Osteoblast (primary cell): Measurements from ENCODE around the gene INAFM2. TPM values are rescaled to one million over a fixed set of nuclear protein-coding genes. Genes with fewer than 3 reads are reported as not detected.

ENCODE experiments used
- DNase-seq: peaks from one replicate; pipeline ENCODE4 v3.0.0; 2011; ENCODE audit warnings: low spot score, mixed read lengths; ENCODE audit not compliant: insufficient read length; ENCODE audit errors: missing footprints
- H2AFZ ChIP-seq: 2 replicates; pipeline ENCODE4 v1.6.0; 2011; ENCODE audit warnings: mild to moderate bottlenecking, low read length
- H3K27ac ChIP-seq: 2 replicates; pipeline ENCODE4 v1.5.1; 2011; ENCODE audit warnings: mild to moderate bottlenecking, low read depth, low read length, moderate library complexity
- H3K27me3 ChIP-seq: 2 replicates; pipeline ENCODE4 v1.6.0; 2012; ENCODE audit warnings: mild to moderate bottlenecking, control low read depth, inconsistent platforms, low read length, moderate library complexity; ENCODE audit not compliant: insufficient read depth
- H3K36me3 ChIP-seq: 2 replicates; pipeline ENCODE4 v1.5.1; 2011; ENCODE audit warnings: mild to moderate bottlenecking, low read length, control low read depth, moderate library complexity; ENCODE audit not compliant: insufficient read depth
- H3K4me1 ChIP-seq: 2 replicates; pipeline ENCODE4 v1.5.1; 2011; ENCODE audit warnings: mild to moderate bottlenecking, low read length, control low read depth, moderate library complexity; ENCODE audit not compliant: insufficient read depth
- H3K4me2 ChIP-seq: 2 replicates; pipeline ENCODE4 v1.6.0; 2011; ENCODE audit warnings: mild to moderate bottlenecking, low read length; ENCODE audit not compliant: insufficient read depth
- H3K4me3 ChIP-seq: fragments of 200-600 bp; sonication (generic); 3 replicates; pipeline ENCODE4 v1.5.1; 2012; ENCODE audit warnings: mild to moderate bottlenecking, low read length, inconsistent platforms; ENCODE audit not compliant: insufficient read depth
- H3K79me2 ChIP-seq: 2 replicates; pipeline ENCODE4 v1.6.0; 2012; ENCODE audit warnings: mild to moderate bottlenecking, low read length, control low read depth, inconsistent platforms; ENCODE audit not compliant: insufficient read depth
- H3K9me3 ChIP-seq: 2 replicates; pipeline ENCODE4 v1.5.1; 2011; ENCODE audit warnings: low read depth, low read length, control low read depth
- H4K20me1 ChIP-seq: 2 replicates; pipeline ENCODE4 v1.6.0; 2012; ENCODE audit warnings: mild to moderate bottlenecking, low read length, control low read depth; ENCODE audit not compliant: insufficient read depth
- CTCF ChIP-seq: IDR thresholded peaks from 2 replicates; pipeline ENCODE4 v1.5.1; 2011; ENCODE audit warnings: mild to moderate bottlenecking, low read depth, low read length, moderate library complexity; ENCODE audit errors: extremely low read depth
- total RNA-seq: library from RNA; depleted of rRNA; stranded (reverse); fragments of >200 nt; gene quantifications from 2 replicates; pipeline ENCODE4 v1.2.3, GENCODE V29; 2012

Gene INAFM2
- total RNA-seq, 1 donor: 17.7 TPM

DNA sequence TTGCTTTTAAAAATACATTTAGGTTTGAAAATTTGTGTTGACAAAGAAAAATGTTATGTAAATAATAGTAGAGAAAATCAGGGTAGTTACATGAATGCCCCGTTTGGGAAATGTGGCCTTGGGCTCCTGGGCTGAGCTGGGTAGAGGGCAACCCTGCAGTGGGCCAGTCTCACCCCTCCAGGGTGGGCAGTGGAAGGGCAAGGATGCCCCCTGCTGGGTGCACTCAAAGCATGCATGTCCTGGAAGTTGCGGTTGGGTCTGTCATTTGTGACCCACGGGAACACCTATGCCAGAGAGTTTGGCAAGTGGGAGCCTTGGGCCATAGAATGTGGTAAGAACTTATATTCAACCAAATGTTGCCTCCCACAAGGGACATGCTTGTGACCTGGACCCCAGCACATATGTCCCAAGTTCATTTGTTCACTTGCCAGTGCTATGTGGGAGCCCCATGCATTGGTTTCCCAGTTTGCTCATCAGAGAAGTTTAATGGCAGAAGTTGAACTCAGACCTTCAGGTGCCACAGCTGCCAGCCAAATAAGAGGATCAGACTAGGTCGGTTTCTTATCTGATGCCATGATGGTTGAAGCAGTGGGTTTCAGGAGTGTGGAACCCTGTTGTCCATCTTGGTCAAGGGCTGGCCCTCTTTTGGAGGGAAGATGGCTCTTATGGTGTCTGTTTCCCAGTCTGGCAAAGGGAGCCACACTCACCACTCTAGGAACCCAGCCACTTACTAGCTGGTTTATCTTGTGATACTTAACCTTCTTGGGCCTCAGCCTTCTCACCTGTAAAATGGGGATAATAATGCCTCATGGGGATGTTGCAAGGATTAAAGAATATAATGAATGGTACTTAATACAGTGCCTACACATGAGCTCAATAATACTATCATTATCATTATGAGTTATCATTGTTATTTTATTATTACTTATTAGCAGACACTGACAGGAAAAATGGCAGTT lies 13.2 kb upstream of the INAFM2 start:
- peaks cover 29% of the 10 kb centered on the region for H3K27me3 ChIP-seq
- no peaks in the 10 kb centered on the region for H3K36me3 ChIP-seq
- peak; percentile 67 for DNase-seq
- H3K79me2 ChIP-seq: no peaks in the 10 kb centered on the region
- peaks cover 17% of the 10 kb centered on the region for H3K4me1 ChIP-seq
- no peak overlapping the region for H2AFZ ChIP-seq
- TF ChIP-seq CTCF: peak; percentile 62
- no peak overlapping the region for H3K4me2 ChIP-seq
- H3K4me3 ChIP-seq: no peak overlapping the region
- no peaks in the 10 kb centered on the region for H4K20me1 ChIP-seq
- no peaks in the 10 kb centered on the region for H3K9me3 ChIP-seq
- no peak overlapping the region for H3K27ac ChIP-seq

DNA sequence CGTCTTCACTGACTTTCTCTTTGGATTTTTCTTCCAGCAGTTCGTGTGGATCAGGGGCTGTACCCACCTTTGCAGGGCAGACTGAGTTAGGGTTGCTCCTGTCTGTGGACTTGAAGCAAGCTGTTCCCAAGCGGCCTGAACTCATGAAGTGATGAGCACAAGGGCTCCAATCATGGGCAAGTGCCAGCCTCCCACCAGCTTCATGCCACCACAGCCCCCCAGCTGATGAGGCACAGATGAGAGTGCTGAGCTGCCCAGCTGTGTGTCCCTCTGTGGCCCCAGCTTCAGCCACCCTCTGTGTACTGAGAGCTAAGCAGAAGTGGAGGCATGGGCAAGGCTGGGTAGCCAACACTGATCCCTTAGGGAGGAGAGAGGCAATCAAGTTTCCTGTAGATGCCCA lies 12.5 kb upstream of the INAFM2 start:
- no peak overlapping the region for H3K4me3 ChIP-seq
- H3K4me1 ChIP-seq: peaks cover 17% of the 10 kb centered on the region
- H3K36me3 ChIP-seq: no peaks in the 10 kb centered on the region
- no peaks in the 10 kb centered on the region for H3K79me2 ChIP-seq
- no peaks in the 10 kb centered on the region for H4K20me1 ChIP-seq
- H3K27ac ChIP-seq: no peak overlapping the region
- no peak for DNase-seq
- no peak overlapping the region for H2AFZ ChIP-seq
- H3K4me2 ChIP-seq: no peak overlapping the region
- peaks cover 23% of the 10 kb centered on the region for H3K27me3 ChIP-seq
- no peaks in the 10 kb centered on the region for H3K9me3 ChIP-seq
- TF ChIP-seq CTCF: no peak

DNA sequence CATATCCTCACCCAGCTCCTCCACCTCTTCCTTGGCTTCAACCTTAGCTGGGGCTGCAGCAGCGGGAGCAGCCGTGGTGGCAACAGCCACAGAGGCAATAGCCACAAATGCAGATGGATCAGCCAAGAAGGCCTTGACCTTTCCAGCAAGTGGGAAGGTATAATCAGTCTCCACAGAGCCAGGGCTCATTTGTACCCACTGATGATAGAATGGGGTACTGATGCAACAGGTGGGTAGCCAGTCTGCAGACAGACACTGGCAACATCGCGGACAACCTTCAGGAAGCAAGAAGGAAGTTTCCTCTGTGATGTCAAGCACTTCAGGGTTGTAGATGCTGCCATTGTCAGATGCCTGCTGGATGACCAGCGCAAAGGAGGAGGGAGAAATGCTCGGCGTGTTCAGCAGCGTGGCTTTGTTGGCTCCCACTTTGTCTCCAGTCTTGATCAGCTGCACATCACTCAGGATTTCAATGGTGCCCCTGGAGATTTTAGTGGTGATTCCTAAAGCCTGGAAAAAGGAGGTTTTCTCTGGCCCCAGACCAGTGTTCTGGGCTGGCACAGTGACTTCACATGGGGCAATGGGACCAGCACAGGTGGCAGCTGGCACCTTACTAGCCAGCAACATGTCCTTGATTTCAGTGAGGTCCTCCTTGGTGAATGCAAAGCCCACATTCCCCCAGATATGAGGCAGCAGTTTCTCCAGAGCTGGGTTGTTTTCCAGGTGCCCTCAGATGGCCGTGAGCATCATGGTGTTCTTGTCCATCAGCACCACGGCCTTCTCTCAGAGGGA lies 10.9 kb upstream of the INAFM2 start:
- H3K36me3 ChIP-seq: no peaks in the 10 kb centered on the region
- no peaks in the 10 kb centered on the region for H3K9me3 ChIP-seq
- H3K4me3 ChIP-seq: no peak overlapping the region
- H3K4me1 ChIP-seq: peaks cover 17% of the 10 kb centered on the region
- no peak overlapping the region for H3K4me2 ChIP-seq
- peaks cover 18% of the 10 kb centered on the region for H3K27me3 ChIP-seq
- no peaks in the 10 kb centered on the region for H3K79me2 ChIP-seq
- no peaks in the 10 kb centered on the region for H4K20me1 ChIP-seq
- DNase-seq: no peak
- no peak overlapping the region for H3K27ac ChIP-seq
- no peak overlapping the region for H2AFZ ChIP-seq
- no peak for TF ChIP-seq CTCF
